HFF-Myc (cell line): ENCODE results near the gene TMEM43.

Experiments
- DNase-seq: peaks from one replicate; pipeline ENCODE4 v3.0.0-alpha.2; 2011; ENCODE audit warnings: low read depth; ENCODE audit errors: extremely low read depth
- H3K4me3 ChIP-seq: replicated peaks from 2 replicates; pipeline ENCODE4 v1.5.1; 2011; ENCODE audit warnings: low read depth, mild to moderate bottlenecking, control low read depth, low read length
- CTCF ChIP-seq: IDR thresholded peaks from 2 replicates; pipeline ENCODE4 v1.5.1; 2012; ENCODE audit warnings: mild to moderate bottlenecking, low read depth, low read length, control low read depth; ENCODE audit errors: missing control alignments

Gene TMEM43

GRCh38 chr3:14183015-14183577 is 58.2 kb downstream of the TMEM43 start:
- DNase-seq = no peak
- TF ChIP-seq CTCF = no peak
- H3K4me3 ChIP-seq = no peak overlapping the region

- DNase-seq = no peak
- TF ChIP-seq CTCF = no peak
Observed at GRCh38 chr3:14186854-14187458, 62.1 kb downstream of the TMEM43 start.

GRCh38 chr3:14188041-14188754 is 63.3 kb downstream of the TMEM43 start:
- no peak for DNase-seq
- no peak for TF ChIP-seq CTCF
- H3K4me3 ChIP-seq = no peak overlapping the region

More at GRCh38 chr3:14186854-14187458, 62.1 kb downstream of the TMEM43 start:
- no peak overlapping the region for H3K4me3 ChIP-seq
